Nephron progenitor cell (in vitro differentiated cells): ENCODE data around the gene ESPN.

Source experiments
- DNase-seq: peaks from one replicate; pipeline ENCODE4 v3.0.0; 2021
- H3K27ac Mint-ChIP-seq: 2 replicates; pipeline ENCODE4 v1.8.0; 2021; ENCODE audit warnings: mild to moderate bottlenecking, moderate library complexity, mixed read lengths
- H3K27me3 Mint-ChIP-seq: 2 replicates; pipeline ENCODE4 v1.8.0; 2021; ENCODE audit warnings: mild to moderate bottlenecking, low read depth, mixed read lengths; ENCODE audit not compliant: poor library complexity
- H3K36me3 Mint-ChIP-seq: 2 replicates; pipeline ENCODE4 v1.8.0; 2021; ENCODE audit warnings: low read depth, mixed read lengths
- H3K4me1 Mint-ChIP-seq: 2 replicates; pipeline ENCODE4 v1.8.0; 2021; ENCODE audit warnings: mixed read lengths
- H3K4me3 Mint-ChIP-seq: 2 replicates; pipeline ENCODE4 v1.8.0; 2021; ENCODE audit warnings: mild to moderate bottlenecking, moderate library complexity, mixed read lengths
- H3K9me3 Mint-ChIP-seq: 2 replicates; pipeline ENCODE4 v1.8.0; 2021; ENCODE audit warnings: mild to moderate bottlenecking, moderate library complexity, mixed read lengths
- TF ChIP-seq, protein P1 (sequence below): fragments of 200-600 bp; sonication (generic); IDR thresholded peaks from 2 replicates; pipeline ENCODE4 v1.5.0; 2021; ENCODE audit warnings: antibody characterized with exemption

The ESPN gene

DNA sequence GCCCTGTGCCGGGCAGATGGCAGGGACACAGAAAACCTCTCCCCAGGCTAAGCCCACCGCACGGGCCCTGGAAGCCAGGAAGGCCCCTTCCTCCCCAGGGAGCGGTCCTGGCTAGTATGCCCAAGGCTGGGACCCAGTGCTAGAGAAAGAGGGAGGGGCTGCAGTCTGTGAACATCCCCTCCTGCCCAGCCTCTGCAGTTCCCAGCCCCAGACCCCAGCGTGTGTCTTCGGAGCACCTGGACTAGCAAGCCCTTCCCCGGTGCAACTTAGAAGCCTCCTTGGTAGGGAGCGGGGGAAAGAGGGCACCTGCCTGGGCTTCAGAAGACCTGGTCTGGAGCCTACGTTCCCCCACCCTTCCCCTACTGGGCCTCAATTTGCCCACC is 64.8 kb downstream of the ESPN start:
- H3K9me3 Mint-ChIP-seq, result no peaks in the 10 kb centered on the region
- peak overlapping the region; percentile 83 for H3K4me3 Mint-ChIP-seq
- peaks cover 22% of the 10 kb centered on the region for H3K27me3 Mint-ChIP-seq

DNA sequence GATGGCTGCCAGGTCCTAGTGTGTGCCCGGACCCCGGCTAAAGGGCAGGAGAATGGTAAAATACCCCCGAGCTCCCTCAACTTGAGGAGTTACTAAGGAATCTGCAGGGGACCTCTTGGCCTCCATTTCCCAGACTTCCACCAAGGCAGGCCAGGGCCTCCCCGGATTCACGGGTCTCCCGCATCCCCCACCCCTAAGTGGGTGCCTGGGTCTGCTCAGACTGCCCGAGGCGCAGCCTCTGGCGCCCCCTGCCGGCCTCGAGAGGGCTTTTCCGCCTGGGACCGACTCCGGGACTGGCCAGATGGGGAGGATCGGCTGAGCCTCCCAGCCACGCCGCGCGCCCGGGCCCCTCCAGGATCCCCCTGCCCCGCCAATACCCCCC is 65.2 kb downstream of the ESPN start:
- Mint-ChIP-seq H3K4me1 (peaks cover 37% of the 10 kb centered on the region), H3K4me3 (peak overlapping the region; percentile 83)

More for the DNA sequence above, 64.8 kb downstream of the ESPN start:
- peaks cover 41% of the 10 kb centered on the region for H3K4me1 Mint-ChIP-seq
- no peak overlapping the region for H3K27ac Mint-ChIP-seq
- no peak for DNase-seq
- H3K36me3 Mint-ChIP-seq, result no peaks in the 10 kb centered on the region
- TF ChIP-seq, protein P1, sequence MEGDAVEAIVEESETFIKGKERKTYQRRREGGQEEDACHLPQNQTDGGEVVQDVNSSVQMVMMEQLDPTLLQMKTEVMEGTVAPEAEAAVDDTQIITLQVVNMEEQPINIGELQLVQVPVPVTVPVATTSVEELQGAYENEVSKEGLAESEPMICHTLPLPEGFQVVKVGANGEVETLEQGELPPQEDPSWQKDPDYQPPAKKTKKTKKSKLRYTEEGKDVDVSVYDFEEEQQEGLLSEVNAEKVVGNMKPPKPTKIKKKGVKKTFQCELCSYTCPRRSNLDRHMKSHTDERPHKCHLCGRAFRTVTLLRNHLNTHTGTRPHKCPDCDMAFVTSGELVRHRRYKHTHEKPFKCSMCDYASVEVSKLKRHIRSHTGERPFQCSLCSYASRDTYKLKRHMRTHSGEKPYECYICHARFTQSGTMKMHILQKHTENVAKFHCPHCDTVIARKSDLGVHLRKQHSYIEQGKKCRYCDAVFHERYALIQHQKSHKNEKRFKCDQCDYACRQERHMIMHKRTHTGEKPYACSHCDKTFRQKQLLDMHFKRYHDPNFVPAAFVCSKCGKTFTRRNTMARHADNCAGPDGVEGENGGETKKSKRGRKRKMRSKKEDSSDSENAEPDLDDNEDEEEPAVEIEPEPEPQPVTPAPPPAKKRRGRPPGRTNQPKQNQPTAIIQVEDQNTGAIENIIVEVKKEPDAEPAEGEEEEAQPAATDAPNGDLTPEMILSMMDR, result no peak

DNA sequence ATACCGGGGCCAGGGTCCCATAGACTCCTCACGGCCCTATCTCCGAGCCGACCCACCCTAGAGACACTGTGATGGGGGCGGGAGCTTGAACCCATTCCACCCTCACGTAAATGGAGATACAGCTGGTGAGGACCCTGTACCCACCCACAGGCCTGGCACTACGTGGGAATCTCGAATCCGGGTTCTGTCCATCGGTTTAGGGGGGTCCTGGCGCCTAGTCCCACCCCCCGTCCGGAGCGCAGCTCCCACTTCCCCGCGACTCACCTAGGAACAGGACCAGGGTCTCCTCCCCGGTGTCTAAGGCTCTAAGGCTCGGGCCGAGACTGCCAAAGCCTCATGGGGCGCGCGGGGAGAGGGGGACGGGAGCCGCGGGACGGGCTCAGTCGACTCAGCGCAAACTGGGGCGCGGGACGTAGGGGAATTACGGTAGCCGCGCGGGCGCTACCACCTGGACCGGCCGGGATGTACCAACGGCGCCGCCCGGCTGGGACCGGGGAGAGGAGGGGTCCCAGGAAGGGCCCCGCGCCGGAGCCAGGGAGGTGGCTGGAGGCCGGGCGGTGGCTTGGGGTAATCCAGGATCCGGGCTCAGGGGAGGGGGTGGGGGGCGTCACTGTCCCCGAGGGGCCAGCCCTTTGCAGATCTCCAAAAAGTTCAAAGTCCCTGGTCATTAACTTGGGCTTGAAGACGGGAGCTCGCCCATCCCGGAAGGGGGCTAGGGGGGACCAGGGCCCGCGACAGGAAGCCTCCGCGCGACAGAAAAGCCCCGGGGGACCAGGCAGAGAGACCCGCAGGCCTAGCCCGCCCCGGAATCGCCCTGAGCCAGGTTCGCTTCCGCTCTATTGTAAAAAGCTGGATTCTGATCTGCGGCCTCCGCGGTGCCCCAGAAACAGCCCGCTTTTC is 65.9 kb downstream of the ESPN start:
- no peaks in the 10 kb centered on the region for H3K9me3 Mint-ChIP-seq
- H3K36me3 Mint-ChIP-seq, result no peaks in the 10 kb centered on the region
- H3K27me3 Mint-ChIP-seq, result peaks cover 19% of the 10 kb centered on the region
- peaks cover 37% of the 10 kb centered on the region for H3K4me1 Mint-ChIP-seq
- H3K27ac Mint-ChIP-seq, result no peak overlapping the region
- TF ChIP-seq, protein P1, result peak; percentile 42
- DNase-seq, result peak; percentile 80
- peak overlapping the region; percentile 83 for H3K4me3 Mint-ChIP-seq

More for the DNA sequence above, 65.2 kb downstream of the ESPN start:
- DNase-seq, result peak; percentile 84
- TF ChIP-seq, protein P1, result peak; percentile 96
- no peaks in the 10 kb centered on the region for H3K9me3 Mint-ChIP-seq
- no peak overlapping the region for H3K27ac Mint-ChIP-seq
- peaks cover 18% of the 10 kb centered on the region for H3K27me3 Mint-ChIP-seq
- H3K36me3 Mint-ChIP-seq, result no peaks in the 10 kb centered on the region

DNA sequence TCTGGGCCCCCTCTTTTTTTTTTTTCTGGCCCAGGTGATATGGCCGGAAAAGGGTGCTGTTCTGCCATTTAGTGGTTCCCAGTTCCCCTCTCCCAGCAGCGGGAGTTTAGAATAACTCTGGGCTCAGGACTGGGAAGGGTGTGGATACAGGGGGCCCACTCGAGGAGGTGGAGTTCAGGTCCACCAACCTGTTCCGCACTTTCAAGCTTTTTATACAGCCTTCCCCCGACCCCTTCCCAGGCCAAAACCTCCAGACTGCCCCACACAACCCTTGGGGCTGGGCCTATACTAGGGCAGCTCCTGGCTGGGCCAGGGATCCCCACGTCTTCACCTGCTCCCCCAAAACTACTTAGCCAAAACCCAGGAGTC is 66.5 kb downstream of the ESPN start:
- H3K9me3 Mint-ChIP-seq, result no peaks in the 10 kb centered on the region

DNA sequence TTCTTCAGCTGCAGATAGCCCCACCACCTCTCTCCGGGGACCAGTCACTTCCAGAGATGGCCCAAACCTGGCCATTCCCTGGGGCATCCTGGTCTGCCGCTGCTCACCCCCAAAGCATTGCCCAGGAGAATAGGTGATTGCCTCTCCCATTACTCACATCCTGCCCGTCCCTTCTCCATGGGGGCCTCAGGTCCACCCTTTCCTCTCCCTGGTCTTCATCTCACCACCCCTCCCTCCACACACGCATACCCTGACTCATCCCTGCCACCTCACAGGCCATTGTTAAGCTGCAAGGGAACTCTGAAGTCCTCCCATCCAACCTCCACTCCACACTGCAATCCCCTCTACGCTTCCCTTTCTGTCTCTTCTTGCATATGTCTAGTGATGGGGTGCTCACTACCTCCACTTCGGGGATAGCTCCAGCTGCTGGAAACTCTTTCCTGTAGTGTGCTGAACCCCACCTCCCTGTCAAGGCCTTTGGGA is 66.9 kb downstream of the ESPN start, which contains the start of gene PLEKHG5:
PLEKHG5 (minus strand) TSS at position 188 of the 483 bp plus-strand sequence. CDS start 14,096 bp downstream, outside the sequence.
- Mint-ChIP-seq H3K9me3 (no peaks in the 10 kb centered on the region), H3K4me3 (peak within 1 kb of the TSS; percentile 83), H3K36me3 (no peaks in the 10 kb centered on the region), H3K27ac (no peak within 1 kb of the TSS), H3K27me3 (peaks cover 24% of the 10 kb centered on the region), H3K4me1 (peaks cover 36% of the 10 kb centered on the region)
- no peak for DNase-seq
- TF ChIP-seq, protein P1, result no peak

More for the DNA sequence above, 66.5 kb downstream of the ESPN start:
- peaks cover 39% of the 10 kb centered on the region for H3K4me1 Mint-ChIP-seq
- TF ChIP-seq, protein P1, result no peak
- peak overlapping the region; percentile 83 for H3K4me3 Mint-ChIP-seq
- no peak overlapping the region for H3K27ac Mint-ChIP-seq
- no peaks in the 10 kb centered on the region for H3K36me3 Mint-ChIP-seq
- peaks cover 24% of the 10 kb centered on the region for H3K27me3 Mint-ChIP-seq
- DNase-seq, result no peak
